ENCODE results near the gene PROX1. TPM values are rescaled to one million over a fixed set of nuclear protein-coding genes. Genes with fewer than 3 reads are reported as not detected.
A peak's percentile ranks its signal among the peaks of the same experiment; 100 is the strongest.

PROX1 gene
- total RNA-seq, 1 donor from 2014 or later = 4.8 TPM

- Histone ChIP-seq H3K27me3 (ENCODE audit: insufficient read depth, low read length) (no peaks in the 10 kb centered on the region), H3K9me3 (ENCODE audit: insufficient read depth, low read depth, low read length) (no peaks in the 10 kb centered on the region), H2AFZ (ENCODE audit: low read depth, low read length) (no peak overlapping the region), H4K20me1 (ENCODE audit: insufficient read depth, low read length) (no peaks in the 10 kb centered on the region), H3K4me3 (ENCODE audit: insufficient read depth, low read depth, low read length) (no peak overlapping the region), H3K27ac (ENCODE audit: low read depth, low read length) (no peak overlapping the region), H3K36me3 (ENCODE audit: insufficient read depth, low read length) (no peaks in the 10 kb centered on the region), H3K4me1 (ENCODE audit: insufficient read depth, low read length) (no peaks in the 10 kb centered on the region), H3K9ac (ENCODE audit: low read length) (no peak overlapping the region), H3K79me2 (ENCODE audit: insufficient read depth, low read length) (no peaks in the 10 kb centered on the region), H3K4me2 (ENCODE audit: low read length) (no peak overlapping the region)
- H3K4me3 Mint-ChIP-seq (ENCODE audit: unreplicated experiment) = no peak overlapping the region
- H3K27me3 Mint-ChIP-seq (ENCODE audit: low read depth, unreplicated experiment) = peaks cover 22% of the 10 kb centered on the region
- no peak for FAIRE-seq
- no peaks in the 10 kb centered on the region for H3K36me3 Mint-ChIP-seq (ENCODE audit: low read depth, unreplicated experiment)
- H3K27ac Mint-ChIP-seq (ENCODE audit: unreplicated experiment) = no peak overlapping the region
- no peak for DNase-seq (ENCODE audit: low read depth)
- TF ChIP-seq EZH2 (IDR thresholded peaks at IDR 0.05; ENCODE audit: insufficient read depth, low read length) (no peak), CTCF (IDR thresholded peaks at IDR 0.05; ENCODE audit: insufficient read depth, low read depth, low read length) (no peak)
- no peaks in the 10 kb centered on the region for H3K9me3 Mint-ChIP-seq (ENCODE audit: unreplicated experiment)
- peaks cover 11% of the 10 kb centered on the region for H3K4me1 Mint-ChIP-seq (ENCODE audit: low read depth, unreplicated experiment)
Measured at GRCh38 chr1:214071469-214071868, 83.7 kb downstream of the PROX1 start.

- H3K36me3 Mint-ChIP-seq (ENCODE audit: low read depth, unreplicated experiment) = no peaks in the 10 kb centered on the region
- Histone ChIP-seq H3K36me3 (ENCODE audit: insufficient read depth, low read length) (no peaks in the 10 kb centered on the region), H3K27me3 (ENCODE audit: insufficient read depth, low read length) (no peaks in the 10 kb centered on the region), H3K4me1 (ENCODE audit: insufficient read depth, low read length) (no peaks in the 10 kb centered on the region), H3K9me3 (ENCODE audit: insufficient read depth, low read depth, low read length) (no peaks in the 10 kb centered on the region), H3K79me2 (ENCODE audit: insufficient read depth, low read length) (no peaks in the 10 kb centered on the region), H3K27ac (ENCODE audit: low read depth, low read length) (no peak overlapping the region), H3K4me2 (ENCODE audit: low read length) (no peak overlapping the region), H3K9ac (ENCODE audit: low read length) (no peak overlapping the region), H2AFZ (ENCODE audit: low read depth, low read length) (no peak overlapping the region), H4K20me1 (ENCODE audit: insufficient read depth, low read length) (no peaks in the 10 kb centered on the region), H3K4me3 (ENCODE audit: insufficient read depth, low read depth, low read length) (no peak overlapping the region)
- no peaks in the 10 kb centered on the region for H3K9me3 Mint-ChIP-seq (ENCODE audit: unreplicated experiment)
- peaks cover 20% of the 10 kb centered on the region for H3K27me3 Mint-ChIP-seq (ENCODE audit: low read depth, unreplicated experiment)
- peak overlapping the region; percentile 4 for H3K27ac Mint-ChIP-seq (ENCODE audit: unreplicated experiment)
- FAIRE-seq (no peak), DNase-seq (ENCODE audit: low read depth) (no peak)
- H3K4me3 Mint-ChIP-seq (ENCODE audit: unreplicated experiment) = no peak overlapping the region
- H3K4me1 Mint-ChIP-seq (ENCODE audit: low read depth, unreplicated experiment) = peaks cover 11% of the 10 kb centered on the region
- TF ChIP-seq CTCF (IDR thresholded peaks at IDR 0.05; ENCODE audit: insufficient read depth, low read depth, low read length) (no peak), EZH2 (IDR thresholded peaks at IDR 0.05; ENCODE audit: insufficient read depth, low read length) (no peak)
Measured at GRCh38 chr1:214072426-214073157, 84.8 kb downstream of the PROX1 start.

GRCh38 chr1:214074477-214074876, 86.7 kb downstream of the PROX1 start:
- no peaks in the 10 kb centered on the region for H3K9me3 Mint-ChIP-seq (ENCODE audit: unreplicated experiment)

More at GRCh38 chr1:214074477-214074876, 86.7 kb downstream of the PROX1 start:
- H3K9ac ChIP-seq (ENCODE audit: low read length) = no peak overlapping the region
- H3K4me1 Mint-ChIP-seq (ENCODE audit: low read depth, unreplicated experiment) = peaks cover 11% of the 10 kb centered on the region
- no peak for TF ChIP-seq EZH2 (IDR thresholded peaks at IDR 0.05; ENCODE audit: insufficient read depth, low read length)
- TF ChIP-seq CTCF (IDR thresholded peaks at IDR 0.05; ENCODE audit: insufficient read depth, low read depth, low read length) = no peak
- no peak overlapping the region for H3K27ac Mint-ChIP-seq (ENCODE audit: unreplicated experiment)
- H3K4me2 ChIP-seq (ENCODE audit: low read length) = no peak overlapping the region
- H3K27ac ChIP-seq (ENCODE audit: low read depth, low read length) = no peak overlapping the region
- peaks cover 21% of the 10 kb centered on the region for H3K27me3 Mint-ChIP-seq (ENCODE audit: low read depth, unreplicated experiment)
- no peaks in the 10 kb centered on the region for H3K4me1 ChIP-seq (ENCODE audit: insufficient read depth, low read length)
- DNase-seq (ENCODE audit: low read depth) = no peak
- no peaks in the 10 kb centered on the region for H3K27me3 ChIP-seq (ENCODE audit: insufficient read depth, low read length)
- no peak overlapping the region for H3K4me3 ChIP-seq (ENCODE audit: insufficient read depth, low read depth, low read length)
- H2AFZ ChIP-seq (ENCODE audit: low read depth, low read length) = no peak overlapping the region
- FAIRE-seq = no peak
- H3K36me3 ChIP-seq (ENCODE audit: insufficient read depth, low read length) = no peaks in the 10 kb centered on the region
- no peak overlapping the region for H3K4me3 Mint-ChIP-seq (ENCODE audit: unreplicated experiment)
- no peaks in the 10 kb centered on the region for H3K36me3 Mint-ChIP-seq (ENCODE audit: low read depth, unreplicated experiment)
- H3K79me2 ChIP-seq (ENCODE audit: insufficient read depth, low read length) = no peaks in the 10 kb centered on the region
- H3K9me3 ChIP-seq (ENCODE audit: insufficient read depth, low read depth, low read length) = no peaks in the 10 kb centered on the region
- H4K20me1 ChIP-seq (ENCODE audit: insufficient read depth, low read length) = no peaks in the 10 kb centered on the region
